Measurements from ENCODE around the gene C17orf75.

The C17orf75 gene

DNA sequence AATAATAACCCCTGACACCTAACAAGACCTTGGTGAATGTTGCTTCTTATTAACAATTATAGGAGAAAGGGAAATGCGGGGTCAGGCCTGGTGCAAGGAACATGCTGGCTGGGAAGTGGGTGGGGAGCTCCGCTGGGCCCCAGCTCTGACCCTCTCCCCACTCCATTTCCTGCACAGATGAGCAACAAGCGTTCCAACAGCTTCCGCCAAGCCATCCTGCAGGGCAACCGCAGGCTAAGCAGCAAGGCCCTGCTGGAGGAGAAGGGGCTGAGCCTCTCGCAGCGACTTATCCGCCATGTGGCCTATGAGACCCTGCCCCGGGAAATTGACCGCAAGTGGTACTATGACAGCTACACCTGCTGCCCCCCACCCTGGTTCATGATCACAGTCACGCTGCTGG lies 53.4 kb downstream of the C17orf75 start:
- no peaks in the 10 kb centered on the region for H3K79me2 ChIP-seq (ENCODE audit: insufficient read depth, low read length)
- H3K4me3 ChIP-seq (ENCODE audit: insufficient read depth, low read length, poor library complexity, severe bottlenecking) = no peak overlapping the region
- no peaks in the 10 kb centered on the region for H3K9me3 ChIP-seq (ENCODE audit: insufficient read depth, low read length)
- no peaks in the 10 kb centered on the region for H3K27me3 ChIP-seq (ENCODE audit: low read length)
- no peak overlapping the region for H3K9ac ChIP-seq (ENCODE audit: low read length)
- H3K36me3 ChIP-seq (ENCODE audit: low read length) = no peaks in the 10 kb centered on the region
- H3K27ac ChIP-seq (ENCODE audit: low read depth, low read length) = no peak overlapping the region
- no peaks in the 10 kb centered on the region for H3F3A ChIP-seq (ENCODE audit: insufficient read depth)
- H3K4me2 ChIP-seq (ENCODE audit: low read depth, low read length, poor library complexity, severe bottlenecking) = no peak overlapping the region
- no peak overlapping the region for H2AFZ ChIP-seq (ENCODE audit: low read depth, low read length, severe bottlenecking)
- no peak for TF ChIP-seq EZH2phosphoT487 (conservative IDR thresholded peaks at IDR 0.05; ENCODE audit: low read length)
- TF ChIP-seq, protein P1, sequence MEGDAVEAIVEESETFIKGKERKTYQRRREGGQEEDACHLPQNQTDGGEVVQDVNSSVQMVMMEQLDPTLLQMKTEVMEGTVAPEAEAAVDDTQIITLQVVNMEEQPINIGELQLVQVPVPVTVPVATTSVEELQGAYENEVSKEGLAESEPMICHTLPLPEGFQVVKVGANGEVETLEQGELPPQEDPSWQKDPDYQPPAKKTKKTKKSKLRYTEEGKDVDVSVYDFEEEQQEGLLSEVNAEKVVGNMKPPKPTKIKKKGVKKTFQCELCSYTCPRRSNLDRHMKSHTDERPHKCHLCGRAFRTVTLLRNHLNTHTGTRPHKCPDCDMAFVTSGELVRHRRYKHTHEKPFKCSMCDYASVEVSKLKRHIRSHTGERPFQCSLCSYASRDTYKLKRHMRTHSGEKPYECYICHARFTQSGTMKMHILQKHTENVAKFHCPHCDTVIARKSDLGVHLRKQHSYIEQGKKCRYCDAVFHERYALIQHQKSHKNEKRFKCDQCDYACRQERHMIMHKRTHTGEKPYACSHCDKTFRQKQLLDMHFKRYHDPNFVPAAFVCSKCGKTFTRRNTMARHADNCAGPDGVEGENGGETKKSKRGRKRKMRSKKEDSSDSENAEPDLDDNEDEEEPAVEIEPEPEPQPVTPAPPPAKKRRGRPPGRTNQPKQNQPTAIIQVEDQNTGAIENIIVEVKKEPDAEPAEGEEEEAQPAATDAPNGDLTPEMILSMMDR (IDR thresholded peaks at IDR 0.05; ENCODE audit: insufficient read depth, low read length, poor library complexity, severe bottlenecking) = no peak
- H4K20me1 ChIP-seq (ENCODE audit: low read depth, low read length) = no peaks in the 10 kb centered on the region
- no peaks in the 10 kb centered on the region for H3K9me2 ChIP-seq (replicated peaks; ENCODE audit: insufficient read depth, low read length)

DNA sequence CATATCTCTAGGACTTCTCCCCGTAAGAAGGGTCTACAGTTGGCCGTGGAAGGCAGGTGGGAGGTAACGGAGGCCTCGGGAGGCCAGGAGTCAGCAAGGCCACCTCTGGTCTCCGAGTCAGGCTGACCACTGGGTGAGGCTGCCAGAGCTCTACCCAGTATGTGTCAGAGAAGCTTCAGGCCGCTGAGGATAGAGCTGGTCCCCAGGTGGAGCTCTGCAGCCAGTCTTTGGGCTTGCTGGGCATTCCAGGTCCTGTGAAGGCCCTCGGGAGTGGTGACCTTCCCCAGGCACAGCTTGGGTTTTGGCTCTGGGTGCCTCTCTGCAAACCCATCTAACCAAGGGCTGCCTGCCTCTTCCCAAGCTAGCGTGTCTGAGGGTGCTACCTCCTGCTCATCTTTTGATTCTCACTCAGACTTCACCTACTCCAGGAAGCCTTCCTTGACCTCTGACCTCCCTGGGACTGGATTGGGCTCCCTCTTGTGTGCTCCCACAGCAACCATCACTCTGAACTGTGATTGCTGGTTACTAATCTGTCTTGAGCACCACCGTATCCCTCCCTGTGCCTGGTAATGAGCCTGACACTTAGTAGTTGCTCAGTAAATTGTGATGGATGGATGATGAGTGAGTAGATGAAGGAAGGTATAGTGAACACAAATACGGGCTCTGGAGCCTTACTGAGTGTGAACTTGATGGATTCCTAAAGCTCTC lies 54.0 kb downstream of the C17orf75 start:
- no peak overlapping the region for H3K4me3 ChIP-seq (ENCODE audit: insufficient read depth, low read length, poor library complexity, severe bottlenecking)
- no peak overlapping the region for H3K9ac ChIP-seq (ENCODE audit: low read length)
- no peak overlapping the region for H3K4me2 ChIP-seq (ENCODE audit: low read depth, low read length, poor library complexity, severe bottlenecking)
- H3K9me2 ChIP-seq (replicated peaks; ENCODE audit: insufficient read depth, low read length) = no peaks in the 10 kb centered on the region
- H2AFZ ChIP-seq (ENCODE audit: low read depth, low read length, severe bottlenecking) = no peak overlapping the region
- no peaks in the 10 kb centered on the region for H3K27me3 ChIP-seq (ENCODE audit: low read length)
- H3K36me3 ChIP-seq (ENCODE audit: low read length) = no peaks in the 10 kb centered on the region
- TF ChIP-seq EZH2phosphoT487 (conservative IDR thresholded peaks at IDR 0.05; ENCODE audit: low read length) = no peak
- TF ChIP-seq, protein P1 (IDR thresholded peaks at IDR 0.05; ENCODE audit: insufficient read depth, low read length, poor library complexity, severe bottlenecking) = no peak
- no peaks in the 10 kb centered on the region for H3K79me2 ChIP-seq (ENCODE audit: insufficient read depth, low read length)
- no peak overlapping the region for H3K27ac ChIP-seq (ENCODE audit: low read depth, low read length)
- no peaks in the 10 kb centered on the region for H3K9me3 ChIP-seq (ENCODE audit: insufficient read depth, low read length)
- H4K20me1 ChIP-seq (ENCODE audit: low read depth, low read length) = no peaks in the 10 kb centered on the region
- H3F3A ChIP-seq (ENCODE audit: insufficient read depth) = no peaks in the 10 kb centered on the region

DNA sequence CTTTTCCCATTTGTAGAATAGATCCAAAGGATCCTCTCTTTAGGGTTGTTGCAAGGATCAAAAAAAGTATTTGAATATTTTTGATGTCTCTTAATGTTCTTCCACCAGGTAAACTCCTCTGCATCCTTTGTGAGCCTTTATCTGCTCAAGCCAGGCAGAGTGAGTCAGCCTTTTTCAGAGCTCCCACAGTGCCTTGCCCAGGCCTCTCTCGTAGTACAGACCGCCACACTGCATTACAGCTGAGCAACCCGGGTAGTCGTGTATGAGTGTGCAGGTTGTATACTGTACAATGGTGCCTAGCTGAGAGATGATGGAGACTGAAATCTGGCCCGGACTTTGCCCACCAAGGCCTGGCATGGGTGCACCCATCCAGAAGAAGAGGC lies 55.5 kb downstream of the C17orf75 start:
- H2AFZ ChIP-seq (ENCODE audit: low read depth, low read length, severe bottlenecking) = no peak overlapping the region
- no peaks in the 10 kb centered on the region for H3F3A ChIP-seq (ENCODE audit: insufficient read depth)
- H4K20me1 ChIP-seq (ENCODE audit: low read depth, low read length) = no peaks in the 10 kb centered on the region
- TF ChIP-seq EZH2phosphoT487 (conservative IDR thresholded peaks at IDR 0.05; ENCODE audit: low read length) = no peak
- TF ChIP-seq, protein P1 (IDR thresholded peaks at IDR 0.05; ENCODE audit: insufficient read depth, low read length, poor library complexity, severe bottlenecking) = no peak
- no peaks in the 10 kb centered on the region for H3K9me2 ChIP-seq (replicated peaks; ENCODE audit: insufficient read depth, low read length)
- no peaks in the 10 kb centered on the region for H3K9me3 ChIP-seq (ENCODE audit: insufficient read depth, low read length)
- no peak overlapping the region for H3K9ac ChIP-seq (ENCODE audit: low read length)
- H3K4me2 ChIP-seq (ENCODE audit: low read depth, low read length, poor library complexity, severe bottlenecking) = no peak overlapping the region
- no peak overlapping the region for H3K27ac ChIP-seq (ENCODE audit: low read depth, low read length)
- H3K79me2 ChIP-seq (ENCODE audit: insufficient read depth, low read length) = no peaks in the 10 kb centered on the region
- H3K36me3 ChIP-seq (ENCODE audit: low read length) = no peaks in the 10 kb centered on the region
- no peak overlapping the region for H3K4me3 ChIP-seq (ENCODE audit: insufficient read depth, low read length, poor library complexity, severe bottlenecking)
- H3K27me3 ChIP-seq (ENCODE audit: low read length) = no peaks in the 10 kb centered on the region

All from SU-DHL-6 (cell line).